ENCODE measurements around the gene LFNG. TPM values are rescaled to one million over a fixed set of nuclear protein-coding genes. Genes with fewer than 3 reads are reported as not detected.

LFNG gene
- total RNA-seq, 3 donors from 2014 or later = 31.7 to 95.0 (median 71.7) TPM

DNA sequence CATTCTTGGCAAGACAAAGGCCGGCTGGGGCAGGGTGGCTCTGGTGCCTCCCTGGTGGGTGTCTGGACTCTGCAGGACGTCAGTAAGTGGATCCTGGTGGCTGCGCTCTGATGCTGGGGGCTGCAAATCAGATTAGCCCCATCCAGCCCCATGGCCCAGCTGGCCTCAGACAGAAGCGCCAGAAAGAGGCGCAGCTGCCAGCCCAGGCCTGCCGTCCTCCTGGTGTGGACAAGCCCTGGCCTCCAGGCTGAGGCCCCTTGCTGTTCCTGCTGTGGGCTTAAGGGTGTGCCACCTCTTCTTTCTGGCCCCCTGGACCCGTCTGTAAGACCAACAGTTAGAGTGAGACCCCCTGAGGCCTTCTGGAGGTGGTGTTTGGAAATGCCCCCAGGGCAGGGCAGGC, 5.9 kb upstream of the LFNG start:
- no peak for ATAC-seq
- no peak for DNase-seq
- Histone ChIP-seq H3K9me3 (no peaks in the 10 kb centered on the region), H3K36me3 (ENCODE audit: low read depth) (no peaks in the 10 kb centered on the region), H3K4me3 (no peak overlapping the region), H3K4me1 (ENCODE audit: low read depth) (peaks cover 35% of the 10 kb centered on the region)
- TF ChIP-seq, protein P1, sequence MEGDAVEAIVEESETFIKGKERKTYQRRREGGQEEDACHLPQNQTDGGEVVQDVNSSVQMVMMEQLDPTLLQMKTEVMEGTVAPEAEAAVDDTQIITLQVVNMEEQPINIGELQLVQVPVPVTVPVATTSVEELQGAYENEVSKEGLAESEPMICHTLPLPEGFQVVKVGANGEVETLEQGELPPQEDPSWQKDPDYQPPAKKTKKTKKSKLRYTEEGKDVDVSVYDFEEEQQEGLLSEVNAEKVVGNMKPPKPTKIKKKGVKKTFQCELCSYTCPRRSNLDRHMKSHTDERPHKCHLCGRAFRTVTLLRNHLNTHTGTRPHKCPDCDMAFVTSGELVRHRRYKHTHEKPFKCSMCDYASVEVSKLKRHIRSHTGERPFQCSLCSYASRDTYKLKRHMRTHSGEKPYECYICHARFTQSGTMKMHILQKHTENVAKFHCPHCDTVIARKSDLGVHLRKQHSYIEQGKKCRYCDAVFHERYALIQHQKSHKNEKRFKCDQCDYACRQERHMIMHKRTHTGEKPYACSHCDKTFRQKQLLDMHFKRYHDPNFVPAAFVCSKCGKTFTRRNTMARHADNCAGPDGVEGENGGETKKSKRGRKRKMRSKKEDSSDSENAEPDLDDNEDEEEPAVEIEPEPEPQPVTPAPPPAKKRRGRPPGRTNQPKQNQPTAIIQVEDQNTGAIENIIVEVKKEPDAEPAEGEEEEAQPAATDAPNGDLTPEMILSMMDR (IDR thresholded peaks at IDR 0.05) = no peak
- intact Hi-C loops (cut with DNase I, micrococcal nuclease) = no loop called here

DNA sequence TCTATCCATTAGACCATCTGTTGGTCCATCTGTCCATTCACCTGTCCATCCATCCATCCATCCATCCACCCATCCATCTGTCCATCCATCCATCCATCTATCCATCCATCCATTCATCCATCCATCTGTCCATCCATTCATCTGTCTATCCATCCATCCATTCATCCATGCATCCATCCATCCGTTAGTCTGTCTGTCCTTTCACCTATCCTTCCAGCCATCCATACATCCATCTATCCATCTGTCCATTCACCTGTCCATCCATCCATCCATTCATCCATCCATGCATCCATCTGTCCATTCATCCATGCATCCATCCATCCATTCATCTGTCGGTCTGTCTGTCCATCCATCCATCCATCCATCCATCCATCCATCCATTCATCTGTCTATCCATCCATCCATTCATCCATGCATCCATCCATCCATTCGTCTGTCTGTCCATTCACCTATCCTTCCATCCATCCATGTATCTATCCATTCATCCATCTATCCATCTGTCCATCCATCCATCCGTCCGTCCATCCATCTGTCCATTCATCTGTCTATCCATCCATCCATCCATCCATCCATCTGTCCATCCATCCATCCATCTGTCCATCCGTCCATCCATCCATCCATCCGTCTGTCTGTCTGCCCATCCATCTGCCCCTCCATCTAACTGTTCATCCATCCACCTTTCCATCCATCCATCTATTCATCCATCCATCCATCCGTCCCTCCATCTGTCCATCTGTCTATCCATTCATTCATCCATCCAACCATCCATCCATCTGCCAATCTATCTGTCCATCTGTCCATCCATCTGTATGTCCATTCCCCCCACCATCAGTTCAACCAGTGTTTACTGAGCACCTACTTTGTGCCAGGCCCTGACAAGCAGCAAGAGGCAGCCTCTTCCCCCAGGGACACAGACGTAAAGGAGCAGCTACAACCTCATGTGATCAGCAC, 4.8 kb upstream of the LFNG start:
- ATAC-seq = no peak
- no peaks in the 10 kb centered on the region for H3K9me3 ChIP-seq
- no peaks in the 10 kb centered on the region for H3K36me3 ChIP-seq (ENCODE audit: low read depth)
- TF ChIP-seq, protein P1 (IDR thresholded peaks at IDR 0.05) = no peak
- H3K4me3 ChIP-seq = no peak overlapping the region
- no peak for DNase-seq
- intact Hi-C loops (cut with DNase I, micrococcal nuclease) = no loop called here
- H3K4me1 ChIP-seq (ENCODE audit: low read depth) = peaks cover 36% of the 10 kb centered on the region

DNA sequence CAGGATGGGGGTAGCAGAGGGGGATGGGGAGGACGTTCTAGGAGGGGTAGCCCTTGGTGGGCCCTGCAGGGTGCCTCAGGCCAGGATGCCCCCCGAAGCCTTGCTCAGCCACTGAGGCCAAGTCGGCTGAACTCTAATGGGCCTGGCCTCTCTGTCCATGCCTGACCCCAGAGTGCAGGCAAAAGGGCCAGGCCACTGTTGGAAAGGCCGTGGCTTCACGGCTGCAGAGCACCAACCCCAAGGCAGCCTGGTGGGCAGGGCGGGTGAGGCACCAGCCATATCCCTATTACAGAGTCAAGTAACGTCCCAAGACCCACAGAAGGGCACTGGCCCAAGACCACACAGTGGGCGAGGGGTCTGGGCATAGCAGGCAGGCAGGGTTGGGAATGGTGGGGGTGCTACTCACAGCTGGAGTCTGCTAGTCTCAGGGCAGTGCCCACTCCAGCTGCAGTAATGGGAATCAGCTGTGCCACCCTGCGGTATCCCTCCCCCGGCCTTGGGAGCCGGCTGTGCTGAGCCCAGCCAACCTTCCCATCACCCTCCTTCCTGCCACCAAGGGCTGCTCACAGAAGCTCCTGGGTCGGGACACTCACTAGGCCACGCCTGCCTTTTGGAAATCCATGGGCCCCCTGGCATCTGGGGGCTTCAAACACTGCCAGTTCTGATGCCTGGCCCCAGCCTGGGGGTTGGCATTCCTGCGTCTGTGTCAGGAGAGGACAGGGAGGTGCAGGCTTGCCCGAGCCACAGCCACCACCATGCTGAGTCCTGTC, 4.0 kb upstream of the LFNG start:
- no peak overlapping the region for H3K4me3 ChIP-seq
- no peaks in the 10 kb centered on the region for H3K36me3 ChIP-seq (ENCODE audit: low read depth)
- DNase-seq (no peak), ATAC-seq (no peak)
- intact Hi-C loops (cut with DNase I, micrococcal nuclease) = no loop called here
- H3K4me1 ChIP-seq (ENCODE audit: low read depth) = peaks cover 33% of the 10 kb centered on the region
- H3K9me3 ChIP-seq = no peaks in the 10 kb centered on the region
- TF ChIP-seq, protein P1 (IDR thresholded peaks at IDR 0.05) = no peak

DNA sequence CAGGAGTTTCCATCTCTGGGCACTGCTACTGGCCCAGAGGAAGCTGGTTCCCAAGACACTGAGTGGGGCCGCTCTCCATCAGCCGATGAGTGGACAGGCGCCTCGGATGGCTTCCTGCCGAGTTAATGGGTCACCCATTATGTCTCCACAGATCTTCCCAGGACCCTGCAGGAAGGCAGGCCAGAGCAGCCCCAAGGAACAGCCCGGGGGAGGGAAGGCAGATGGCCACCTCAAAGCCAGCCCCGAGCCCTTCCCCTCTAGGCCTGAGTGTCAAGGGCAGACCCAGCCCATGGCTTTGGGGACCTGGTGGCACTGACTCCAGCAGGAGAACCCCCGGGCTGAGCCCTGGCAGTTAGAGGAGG, 3.4 kb upstream of the LFNG start:
- Histone ChIP-seq H3K9me3 (no peaks in the 10 kb centered on the region), H3K36me3 (ENCODE audit: low read depth) (no peaks in the 10 kb centered on the region), H3K4me3 (no peak overlapping the region), H3K4me1 (ENCODE audit: low read depth) (peaks cover 28% of the 10 kb centered on the region)
- ATAC-seq = no peak
- no peak for DNase-seq
- intact Hi-C loops (cut with DNase I, micrococcal nuclease) = no loop called here
- TF ChIP-seq, protein P1 (IDR thresholded peaks at IDR 0.05) = no peak

DNA sequence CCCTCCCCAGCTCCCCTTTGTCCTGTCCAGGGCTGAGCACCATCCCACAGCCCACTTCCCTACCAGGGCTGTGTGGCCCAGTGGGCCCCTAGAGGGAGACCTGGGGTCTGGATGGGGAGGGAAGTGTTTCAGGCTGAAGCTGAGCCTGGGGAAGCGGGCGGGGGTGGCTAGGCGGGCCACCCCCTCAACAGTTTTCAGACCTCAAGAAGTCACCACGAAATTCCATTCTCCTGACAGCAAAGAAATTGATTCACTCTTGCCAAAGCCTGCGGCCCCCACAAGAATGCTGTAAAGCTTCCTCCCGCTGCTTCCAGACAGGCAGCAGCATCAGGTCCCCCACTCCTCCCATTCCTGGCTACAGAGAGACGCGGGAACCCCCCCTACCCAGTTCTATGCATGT, 2.5 kb upstream of the LFNG start:
- Histone ChIP-seq H3K4me3 (no peak overlapping the region), H3K4me1 (ENCODE audit: low read depth) (peaks cover 25% of the 10 kb centered on the region), H3K9me3 (no peaks in the 10 kb centered on the region), H3K36me3 (ENCODE audit: low read depth) (no peaks in the 10 kb centered on the region)
- DNase-seq = no peak
- intact Hi-C loops (cut with DNase I, micrococcal nuclease) = no loop called here
- TF ChIP-seq, protein P1 (IDR thresholded peaks at IDR 0.05) = no peak
- no peak for ATAC-seq

Measured in mucosa of descending colon (tissue), 3 donors.